ENCODE measurements around the gene SRRM4.

The SRRM4 gene

DNA sequence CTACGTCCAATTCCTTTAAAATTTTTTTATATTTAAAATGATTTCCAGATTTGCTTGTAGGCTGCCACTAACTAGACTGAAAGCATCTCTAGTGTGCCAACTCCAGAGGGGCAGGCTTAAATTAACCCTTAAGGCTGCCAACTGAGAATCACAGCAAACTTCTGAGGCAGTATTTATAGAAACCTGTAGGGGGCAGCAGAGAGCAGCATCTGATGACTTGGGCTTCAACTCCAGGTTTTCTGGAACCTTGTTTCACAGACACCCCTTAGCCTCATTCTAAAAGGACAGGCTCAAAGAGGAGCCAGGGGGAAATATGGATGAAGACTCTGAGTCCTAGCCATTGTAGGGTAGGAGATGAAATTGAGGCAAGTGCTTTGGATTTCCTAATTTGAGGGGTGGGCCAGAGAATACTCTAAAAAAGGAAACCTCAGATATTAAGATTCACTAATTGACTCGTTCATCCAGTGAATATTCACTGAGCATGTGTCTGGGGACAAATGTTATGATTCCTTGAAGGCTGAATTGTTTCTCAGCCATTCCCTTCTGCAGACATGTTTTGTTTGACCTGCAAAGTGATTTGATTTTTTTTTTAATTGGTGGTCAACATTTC, 134.1 kb downstream of the SRRM4 start:
- Histone ChIP-seq H3K4me3 (ENCODE audit: low read length) (no peak overlapping the region), H3K36me3 (ENCODE audit: control insufficient read depth, insufficient read depth, low read length) (no peaks in the 10 kb centered on the region), H3K4me1 (ENCODE audit: control insufficient read depth, insufficient read depth, low read length) (no peaks in the 10 kb centered on the region), H3K9ac (ENCODE audit: low read length) (no peak overlapping the region), H3K27me3 (ENCODE audit: control insufficient read depth, insufficient read depth, low read length) (no peaks in the 10 kb centered on the region), H3K9me3 (ENCODE audit: control insufficient read depth, low read length) (no peaks in the 10 kb centered on the region)

DNA sequence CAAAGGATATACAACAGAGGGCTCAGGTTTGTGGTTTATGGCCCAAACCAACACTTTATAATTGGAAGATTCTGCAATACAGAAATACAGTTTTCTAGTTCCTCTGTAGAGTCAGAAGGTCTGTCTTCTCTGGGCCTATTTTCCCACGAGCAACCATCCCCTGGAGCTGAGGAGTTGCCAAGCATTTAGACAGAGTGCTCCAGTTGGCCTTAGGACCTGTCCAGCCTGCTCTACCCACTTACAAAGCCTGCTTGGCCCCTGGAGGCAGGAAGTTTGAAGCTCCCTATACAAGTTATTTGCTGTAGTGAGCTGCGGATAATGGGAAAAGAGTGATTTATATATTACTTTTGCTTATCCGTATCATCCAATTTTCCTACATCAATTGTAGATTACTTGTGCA, 136.6 kb downstream of the SRRM4 start:
- no peak overlapping the region for H3K9ac ChIP-seq (ENCODE audit: low read length)
- H3K9me3 ChIP-seq (ENCODE audit: control insufficient read depth, low read length): no peaks in the 10 kb centered on the region

DNA sequence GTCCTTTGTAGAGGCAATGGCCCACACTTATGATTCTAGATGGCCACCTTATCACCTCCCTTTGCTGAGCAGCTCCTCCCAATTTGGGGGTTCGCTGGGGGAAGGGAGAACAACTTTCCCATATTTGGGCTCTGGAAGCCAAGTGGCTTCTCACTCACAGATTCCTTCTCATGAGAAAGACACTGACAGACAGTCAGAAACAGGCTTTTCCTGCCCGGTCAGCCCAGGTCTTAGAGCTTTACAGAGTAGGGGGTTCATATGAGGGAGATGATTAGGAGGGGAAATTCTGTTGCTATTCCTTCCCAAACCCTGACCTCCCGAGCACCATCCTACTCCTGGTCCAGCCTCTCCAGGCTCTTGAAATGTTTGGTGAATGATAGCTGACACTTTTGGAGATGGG, 137.3 kb downstream of the SRRM4 start:
- Histone ChIP-seq H3K9me3 (ENCODE audit: control insufficient read depth, low read length) (no peaks in the 10 kb centered on the region), H3K4me3 (ENCODE audit: low read length) (no peak overlapping the region), H3K4me1 (ENCODE audit: control insufficient read depth, insufficient read depth, low read length) (no peaks in the 10 kb centered on the region), H3K27me3 (ENCODE audit: control insufficient read depth, insufficient read depth, low read length) (no peaks in the 10 kb centered on the region), H3K36me3 (ENCODE audit: control insufficient read depth, insufficient read depth, low read length) (no peaks in the 10 kb centered on the region), H3K9ac (ENCODE audit: low read length) (no peak overlapping the region)

More for the DNA sequence above, 136.6 kb downstream of the SRRM4 start:
- H3K4me3 ChIP-seq (ENCODE audit: low read length): no peak overlapping the region
- no peaks in the 10 kb centered on the region for H3K36me3 ChIP-seq (ENCODE audit: control insufficient read depth, insufficient read depth, low read length)
- no peaks in the 10 kb centered on the region for H3K27me3 ChIP-seq (ENCODE audit: control insufficient read depth, insufficient read depth, low read length)
- H3K4me1 ChIP-seq (ENCODE audit: control insufficient read depth, insufficient read depth, low read length): no peaks in the 10 kb centered on the region

DNA sequence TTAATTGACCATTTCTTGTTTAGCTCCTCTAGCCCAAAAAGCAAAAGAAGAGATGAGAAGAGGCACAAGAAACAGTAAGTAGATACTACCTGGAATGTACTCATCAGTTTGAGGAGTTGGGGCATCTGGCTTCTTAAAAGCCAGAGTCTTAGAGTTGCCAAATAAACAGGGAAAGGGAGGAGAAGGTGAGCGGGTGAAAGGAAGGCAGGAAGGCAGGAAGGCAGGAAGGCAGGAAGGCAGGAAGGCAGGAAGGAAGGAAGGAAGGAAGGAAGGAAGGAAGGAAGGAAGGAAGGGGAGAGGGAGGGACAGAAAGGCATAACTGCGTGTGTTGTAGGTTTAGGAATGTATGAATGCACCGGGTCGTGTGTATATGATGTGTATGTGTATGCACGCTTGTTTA, 140.7 kb downstream of the SRRM4 start:
- Histone ChIP-seq H3K4me1 (ENCODE audit: control insufficient read depth, insufficient read depth, low read length) (no peaks in the 10 kb centered on the region), H3K27me3 (ENCODE audit: control insufficient read depth, insufficient read depth, low read length) (no peaks in the 10 kb centered on the region), H3K4me3 (ENCODE audit: low read length) (no peak overlapping the region), H3K36me3 (ENCODE audit: control insufficient read depth, insufficient read depth, low read length) (no peaks in the 10 kb centered on the region), H3K9me3 (ENCODE audit: control insufficient read depth, low read length) (no peaks in the 10 kb centered on the region), H3K9ac (ENCODE audit: low read length) (no peak overlapping the region)

DNA sequence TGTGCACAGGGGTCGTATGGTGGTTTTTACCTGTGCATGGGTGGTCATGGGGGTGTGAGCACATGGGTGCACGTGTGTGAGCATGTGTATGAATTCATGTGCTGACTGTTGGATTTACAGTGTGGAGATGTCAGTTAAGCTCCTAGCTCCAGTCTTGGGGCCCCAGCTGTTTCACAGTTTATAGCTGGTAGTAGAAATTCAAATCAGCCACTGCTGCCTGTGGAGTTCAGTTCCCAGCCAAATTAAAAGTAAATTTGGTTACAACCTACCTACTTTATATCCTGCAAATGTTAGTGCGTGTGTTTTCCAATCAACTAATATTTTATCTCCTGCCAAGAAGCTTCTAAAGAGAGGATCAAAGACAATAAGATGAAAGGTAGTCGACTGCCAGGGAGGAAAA, 141.4 kb downstream of the SRRM4 start:
- no peak overlapping the region for H3K9ac ChIP-seq (ENCODE audit: low read length)
- H3K36me3 ChIP-seq (ENCODE audit: control insufficient read depth, insufficient read depth, low read length): no peaks in the 10 kb centered on the region
- H3K9me3 ChIP-seq (ENCODE audit: control insufficient read depth, low read length): no peaks in the 10 kb centered on the region
- H3K4me1 ChIP-seq (ENCODE audit: control insufficient read depth, insufficient read depth, low read length): no peaks in the 10 kb centered on the region
- H3K27me3 ChIP-seq (ENCODE audit: control insufficient read depth, insufficient read depth, low read length): no peaks in the 10 kb centered on the region
- H3K4me3 ChIP-seq (ENCODE audit: low read length): no peak overlapping the region

DNA sequence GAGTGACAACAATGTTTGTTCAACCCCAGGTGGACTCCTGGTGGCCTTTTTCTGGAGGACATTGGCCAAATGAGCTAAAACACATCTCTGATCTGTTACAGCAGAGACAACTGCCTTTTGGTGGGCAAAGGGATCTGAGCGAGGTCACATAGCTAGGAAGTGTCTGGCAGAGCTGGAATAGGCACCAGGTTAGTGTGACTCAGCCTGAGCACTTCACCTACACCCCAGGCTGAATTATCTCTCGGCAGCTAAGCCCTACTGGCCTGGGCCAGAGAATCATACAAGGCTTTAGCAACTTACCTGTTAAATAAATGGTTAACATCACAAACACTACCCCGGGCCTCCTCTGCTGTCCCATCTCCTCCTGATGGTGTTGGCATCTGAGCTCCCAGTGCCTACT, 147.2 kb downstream of the SRRM4 start:
- H3K27me3 ChIP-seq (ENCODE audit: control insufficient read depth, insufficient read depth, low read length): no peaks in the 10 kb centered on the region
- no peaks in the 10 kb centered on the region for H3K36me3 ChIP-seq (ENCODE audit: control insufficient read depth, insufficient read depth, low read length)
- no peak overlapping the region for H3K9ac ChIP-seq (ENCODE audit: low read length)
- H3K4me3 ChIP-seq (ENCODE audit: low read length): no peak overlapping the region
- H3K9me3 ChIP-seq (ENCODE audit: control insufficient read depth, low read length): no peaks in the 10 kb centered on the region
- no peaks in the 10 kb centered on the region for H3K4me1 ChIP-seq (ENCODE audit: control insufficient read depth, insufficient read depth, low read length)

DNA sequence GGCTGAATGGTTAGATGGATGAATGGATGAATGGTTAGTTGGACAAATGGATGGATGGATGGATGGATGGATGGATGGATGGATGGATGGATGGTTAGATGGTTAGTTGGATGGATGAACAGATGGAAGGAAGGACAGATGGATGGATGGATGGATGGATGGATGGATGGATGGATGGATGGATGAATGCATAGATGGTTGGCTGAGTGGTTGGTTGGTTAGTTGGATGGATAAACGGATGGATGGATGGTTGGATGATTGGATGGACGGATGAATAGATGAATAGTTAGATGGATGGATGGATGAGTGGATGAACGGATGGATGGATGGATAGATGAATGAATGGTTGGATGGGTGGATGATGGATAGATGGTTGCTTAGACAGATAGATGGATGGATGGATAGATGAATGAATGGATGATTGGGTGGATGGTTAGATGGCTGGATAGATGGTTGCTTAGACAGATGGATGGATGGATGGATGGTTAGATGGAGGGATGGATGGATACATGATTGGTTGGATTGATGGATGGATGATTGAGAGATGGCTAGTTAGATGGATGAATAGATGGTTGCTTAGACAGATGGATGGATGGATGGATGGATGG, 148.6 kb downstream of the SRRM4 start:
- Histone ChIP-seq H3K9ac (ENCODE audit: low read length) (no peak overlapping the region), H3K36me3 (ENCODE audit: control insufficient read depth, insufficient read depth, low read length) (no peaks in the 10 kb centered on the region), H3K27me3 (ENCODE audit: control insufficient read depth, insufficient read depth, low read length) (no peaks in the 10 kb centered on the region), H3K4me1 (ENCODE audit: control insufficient read depth, insufficient read depth, low read length) (no peaks in the 10 kb centered on the region), H3K4me3 (ENCODE audit: low read length) (no peak overlapping the region), H3K9me3 (ENCODE audit: control insufficient read depth, low read length) (no peaks in the 10 kb centered on the region)

DNA sequence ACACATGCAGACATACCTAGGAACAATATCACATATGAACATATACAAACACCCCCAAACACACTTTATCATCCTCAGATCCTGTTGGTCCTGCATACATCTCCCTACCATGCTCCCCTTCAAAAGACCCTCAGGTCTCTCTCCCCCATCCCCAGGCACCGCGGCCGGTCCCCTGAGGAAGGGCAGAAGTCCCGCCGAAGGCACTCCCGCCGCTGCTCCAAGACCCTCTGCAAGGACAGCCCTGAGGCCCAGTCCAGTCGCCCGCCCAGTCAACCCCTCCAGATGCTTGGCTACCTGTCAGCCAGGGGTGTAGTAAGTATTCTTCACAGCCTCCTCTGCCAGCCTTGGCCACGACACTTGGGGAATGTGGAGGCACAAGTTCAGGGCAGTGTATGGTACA, 149.2 kb downstream of the SRRM4 start:
- Histone ChIP-seq H3K4me1 (ENCODE audit: control insufficient read depth, insufficient read depth, low read length) (no peaks in the 10 kb centered on the region), H3K27me3 (ENCODE audit: control insufficient read depth, insufficient read depth, low read length) (no peaks in the 10 kb centered on the region), H3K9me3 (ENCODE audit: control insufficient read depth, low read length) (no peaks in the 10 kb centered on the region), H3K36me3 (ENCODE audit: control insufficient read depth, insufficient read depth, low read length) (no peaks in the 10 kb centered on the region), H3K9ac (ENCODE audit: low read length) (no peak overlapping the region), H3K4me3 (ENCODE audit: low read length) (no peak overlapping the region)

DNA sequence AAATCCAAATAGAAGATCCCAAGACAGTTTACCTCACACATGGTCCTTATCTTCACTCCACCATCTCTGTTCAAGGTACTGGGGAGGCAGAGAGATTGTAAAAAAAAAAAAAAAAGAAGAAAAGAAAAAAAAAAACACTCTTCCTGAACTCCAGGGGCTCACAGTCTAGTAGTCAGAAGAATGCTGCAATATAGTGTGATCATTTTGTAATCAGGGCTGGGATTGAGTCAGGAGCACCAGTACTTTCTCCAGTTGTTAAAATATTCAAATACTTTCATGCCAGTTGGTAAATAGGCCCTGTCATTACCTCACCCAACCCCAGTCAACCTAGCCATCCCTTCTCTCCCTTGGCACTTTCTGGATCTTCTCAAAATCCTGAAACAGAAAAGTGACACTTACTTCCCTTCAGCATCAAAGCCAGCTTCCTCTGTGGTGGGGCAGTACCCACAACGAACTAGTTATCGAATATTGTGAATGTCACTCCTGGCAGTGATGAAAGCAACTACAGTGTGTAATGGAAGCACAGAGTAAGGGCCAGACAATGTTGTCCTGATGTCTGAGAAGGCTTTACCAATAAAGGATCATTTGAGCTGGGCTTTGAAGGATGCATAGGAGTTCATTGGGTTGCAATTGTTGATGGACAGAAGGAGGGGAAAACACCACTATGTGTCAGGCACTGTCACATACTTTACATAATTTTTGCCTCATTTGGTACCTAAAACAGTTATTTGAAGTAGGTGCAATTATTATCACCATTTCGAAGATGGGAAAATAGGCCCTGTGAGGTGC, 153.1 kb downstream of the SRRM4 start:
- no peak overlapping the region for H3K4me3 ChIP-seq (ENCODE audit: low read length)
- no peaks in the 10 kb centered on the region for H3K4me1 ChIP-seq (ENCODE audit: control insufficient read depth, insufficient read depth, low read length)
- H3K9ac ChIP-seq (ENCODE audit: low read length): no peak overlapping the region
- H3K9me3 ChIP-seq (ENCODE audit: control insufficient read depth, low read length): no peaks in the 10 kb centered on the region
- H3K27me3 ChIP-seq (ENCODE audit: control insufficient read depth, insufficient read depth, low read length): no peaks in the 10 kb centered on the region
- no peaks in the 10 kb centered on the region for H3K36me3 ChIP-seq (ENCODE audit: control insufficient read depth, insufficient read depth, low read length)

DNA sequence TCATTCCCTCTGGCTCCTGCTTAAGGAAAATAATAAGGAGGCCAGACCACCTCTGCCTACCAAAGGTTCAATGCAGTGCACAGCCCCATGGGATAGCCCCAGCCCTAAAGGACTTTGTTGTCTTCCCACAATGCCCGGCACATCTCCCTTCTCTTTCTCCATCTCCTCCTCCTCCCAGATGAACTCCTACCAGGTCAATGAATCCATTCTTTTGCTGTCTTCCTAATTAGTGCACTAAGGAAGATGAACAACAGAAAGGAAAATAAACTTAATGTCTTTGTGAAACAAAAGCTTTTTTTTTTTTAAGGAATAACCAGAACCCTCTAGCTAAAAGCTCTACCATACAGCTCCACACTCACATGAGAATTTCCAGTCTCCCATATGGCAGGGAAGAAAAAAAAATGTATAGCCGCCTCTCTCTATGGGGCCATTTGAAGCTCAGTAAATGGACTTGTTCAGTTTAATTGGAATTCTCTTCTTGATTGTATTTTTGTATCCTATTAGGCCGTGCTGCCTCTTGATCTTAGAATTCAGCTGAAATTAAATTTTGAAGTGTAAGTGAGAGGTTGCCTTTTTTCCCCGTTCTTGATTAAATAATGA, 155.6 kb downstream of the SRRM4 start:
- Histone ChIP-seq H3K9me3 (ENCODE audit: control insufficient read depth, low read length) (no peaks in the 10 kb centered on the region), H3K4me3 (ENCODE audit: low read length) (no peak overlapping the region), H3K27me3 (ENCODE audit: control insufficient read depth, insufficient read depth, low read length) (no peaks in the 10 kb centered on the region), H3K36me3 (ENCODE audit: control insufficient read depth, insufficient read depth, low read length) (no peaks in the 10 kb centered on the region), H3K4me1 (ENCODE audit: control insufficient read depth, insufficient read depth, low read length) (no peaks in the 10 kb centered on the region), H3K9ac (ENCODE audit: low read length) (no peak overlapping the region)

DNA sequence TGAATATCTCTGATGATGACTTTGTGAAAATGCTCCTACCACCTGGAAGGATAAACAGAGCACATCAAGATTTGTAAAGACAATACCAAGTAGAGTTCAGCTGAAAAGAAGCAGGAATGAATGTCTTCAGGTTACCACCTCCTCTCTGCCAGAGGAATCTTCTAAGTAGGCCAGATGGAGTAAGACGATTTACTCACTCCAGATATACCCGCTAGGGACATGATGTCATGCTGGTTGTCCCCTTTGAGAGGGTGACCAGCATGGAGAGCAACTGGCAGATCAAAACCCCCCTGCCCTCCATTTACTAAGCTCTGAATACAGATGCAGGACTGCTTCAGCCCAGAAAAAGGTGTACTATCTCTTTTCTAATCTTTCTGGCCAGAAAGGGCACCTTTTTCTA, 158.1 kb downstream of the SRRM4 start:
- H3K27me3 ChIP-seq (ENCODE audit: control insufficient read depth, insufficient read depth, low read length): no peaks in the 10 kb centered on the region
- no peaks in the 10 kb centered on the region for H3K36me3 ChIP-seq (ENCODE audit: control insufficient read depth, insufficient read depth, low read length)
- H3K9ac ChIP-seq (ENCODE audit: low read length): no peak overlapping the region

DNA sequence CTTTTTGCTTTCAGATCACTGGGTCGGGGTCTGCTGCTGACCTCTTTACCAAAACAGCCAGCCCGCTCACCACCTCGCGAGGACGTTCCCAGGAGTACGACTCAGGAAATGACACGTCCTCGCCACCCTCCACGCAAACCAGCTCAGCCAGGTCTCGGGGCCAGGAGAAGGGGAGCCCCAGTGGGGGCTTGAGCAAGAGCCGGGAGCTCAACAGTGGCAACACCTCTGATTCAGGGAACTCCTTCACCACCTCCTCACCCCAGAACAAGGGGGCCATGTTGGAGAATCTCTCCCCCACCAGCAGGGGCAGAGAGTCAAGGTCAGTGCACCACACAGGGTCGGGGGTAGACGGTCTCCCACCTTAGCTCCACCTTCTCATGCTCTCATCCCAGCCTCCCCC, 164.0 kb downstream of the SRRM4 start:
- no peak overlapping the region for H3K4me3 ChIP-seq (ENCODE audit: low read length)
- H3K36me3 ChIP-seq (ENCODE audit: control insufficient read depth, insufficient read depth, low read length): no peaks in the 10 kb centered on the region
- H3K4me1 ChIP-seq (ENCODE audit: control insufficient read depth, insufficient read depth, low read length): no peaks in the 10 kb centered on the region
- no peaks in the 10 kb centered on the region for H3K9me3 ChIP-seq (ENCODE audit: control insufficient read depth, low read length)
- H3K27me3 ChIP-seq (ENCODE audit: control insufficient read depth, insufficient read depth, low read length): peaks cover 5% of the 10 kb centered on the region
- H3K9ac ChIP-seq (ENCODE audit: low read length): no peak overlapping the region

More for the DNA sequence above, 158.1 kb downstream of the SRRM4 start:
- no peaks in the 10 kb centered on the region for H3K4me1 ChIP-seq (ENCODE audit: control insufficient read depth, insufficient read depth, low read length)
- no peak overlapping the region for H3K4me3 ChIP-seq (ENCODE audit: low read length)
- H3K9me3 ChIP-seq (ENCODE audit: control insufficient read depth, low read length): no peaks in the 10 kb centered on the region

Data from mucosa of stomach (tissue), 1 donor.